B cell (primary cell): Measurements from ENCODE around the gene OR1A2. TPM values are rescaled to one million over a fixed set of nuclear protein-coding genes. Genes with fewer than 3 reads are reported as not detected.

Experiments
- ATAC-seq: fragments of 200-7000 bp; cut with Tn5 transposase; one replicate; pipeline ENCODE4 v1.10.0; 2021; ENCODE audit warnings: low read depth, mild to moderate bottlenecking, moderate number of reproducible peaks, moderate library complexity
- CTCF ChIA-PET: fragments of 350-600 bp; sonication (Branson Sonifier 250); formaldehyde crosslinking; loops from one replicate; lab custom pipeline; 2021; ENCODE audit warnings: antibody characterized with exemption, inconsistent platforms; lab: Charles Lee
- POLR2A ChIA-PET: fragments of 350-600 bp; sonication (Branson Sonifier 250); formaldehyde crosslinking; loops from one replicate; lab custom pipeline; 2021; ENCODE audit warnings: antibody characterized with exemption; lab: Charles Lee
- DNase-seq: peaks from one replicate; pipeline ENCODE4 v3.0.0; 2013
- H2AFZ ChIP-seq: 2 replicates; pipeline ENCODE4 v1.6.1; 2012; ENCODE audit warnings: mild to moderate bottlenecking, low read depth, low read length; ENCODE audit not compliant: insufficient read depth, poor library complexity, severe bottlenecking
- H3K27ac ChIP-seq, 2 donors: 1 replicate in 1 of 2; 2 replicates in 1 of 2; pipeline ENCODE4 v1.5.1; 2012 to 2013; ENCODE audit warnings: low read length in 2 of 2, mild to moderate bottlenecking in 2 of 2, moderate library complexity in 1 of 2
- H3K27me3 ChIP-seq, 4 experiments: fragments of 200-600 bp in 1 of 4; sonication (generic) in 1 of 4; replicated peaks in 1 of 4; 1 replicate in 2 of 4; 2 replicates in 2 of 4; pipeline versions ENCODE4 v1.6.1 to v1.7.0; 2013 to 2016; ENCODE audit warnings: low read length in 3 of 4, mild to moderate bottlenecking in 2 of 4, mixed read lengths in 1 of 4, moderate library complexity in 1 of 4; ENCODE audit not compliant: insufficient read depth in 4 of 4, control insufficient read depth in 3 of 4; ENCODE audit errors: control extremely low read depth in 1 of 4
- H3K36me3 ChIP-seq, 2 experiments: replicated peaks in 1 of 2; 1 replicate in 1 of 2; 2 replicates in 1 of 2; pipeline versions ENCODE4 v1.6.1 to v1.7.1; 2013; ENCODE audit warnings: low read length in 1 of 2; ENCODE audit not compliant: insufficient read depth in 2 of 2, control insufficient read depth in 1 of 2; ENCODE audit errors: control extremely low read depth in 1 of 2, extremely low read depth in 1 of 2
- H3K4me1 ChIP-seq, 2 donors: fragments of 200-600 bp in 1 of 2; sonication (generic) in 1 of 2; 1 replicate in 1 of 2; 2 replicates in 1 of 2; pipeline versions ENCODE4 v1.5.1 to v1.6.1; 2013 to 2017; ENCODE audit warnings: low read length in 2 of 2; ENCODE audit not compliant: control insufficient read depth in 2 of 2, insufficient read depth in 2 of 2
- H3K4me2 ChIP-seq: replicated peaks from 2 replicates; pipeline ENCODE3; 2012; ENCODE audit warnings: mild to moderate bottlenecking, low read depth, low read length; ENCODE audit not compliant: poor library complexity, severe bottlenecking
- H3K4me3 ChIP-seq, 5 experiments: fragments of 200-600 bp in 1 of 5; sonication (generic) in 1 of 5; 1 replicate in 3 of 5; 2 replicates in 2 of 5; pipeline versions ENCODE4 v1.5.1 to v1.7.0; 2011 to 2016; ENCODE audit warnings: low read length in 4 of 5, mild to moderate bottlenecking in 4 of 5, low read depth in 2 of 5, control low read depth in 1 of 5, moderate library complexity in 1 of 5; ENCODE audit not compliant: insufficient read depth in 1 of 5; ENCODE audit errors: control extremely low read depth in 1 of 5, extremely low read depth in 1 of 5
- H3K79me2 ChIP-seq: fragments of 200-600 bp; sonication (generic); one replicate; pipeline ENCODE4 v1.6.0; 2016; ENCODE audit warnings: low read length; ENCODE audit not compliant: control insufficient read depth, insufficient read depth
- H3K9ac ChIP-seq: fragments of 200-600 bp; sonication (generic); 2 replicates; pipeline ENCODE4 v1.6.1; 2017; ENCODE audit warnings: mild to moderate bottlenecking, low read length, moderate library complexity
- H3K9me3 ChIP-seq, 3 donors: one replicate each; pipeline versions ENCODE4 v1.6.1 to v1.7.1; 2013; ENCODE audit warnings: low read length in 2 of 3; ENCODE audit not compliant: control insufficient read depth in 2 of 3, insufficient read depth in 1 of 3; ENCODE audit errors: control extremely low read depth in 1 of 3
- H4K20me1 ChIP-seq: 2 replicates; pipeline ENCODE4 v1.6.0; 2012; ENCODE audit warnings: mild to moderate bottlenecking, low read length; ENCODE audit not compliant: insufficient read depth, control insufficient read depth, poor library complexity, severe bottlenecking
- H3K27ac Mint-ChIP-seq: one replicate; pipeline ENCODE4 v1.8.0; 2021; ENCODE audit warnings: mixed read lengths
- H3K27me3 Mint-ChIP-seq: one replicate; pipeline ENCODE4 v1.8.0; 2021; ENCODE audit warnings: mixed read lengths
- H3K4me1 Mint-ChIP-seq: one replicate; pipeline ENCODE4 v1.8.0; 2021; ENCODE audit warnings: mixed read lengths
- H3K4me3 Mint-ChIP-seq: one replicate; pipeline ENCODE4 v1.8.0; 2021; ENCODE audit warnings: mixed read lengths
- H3K9me3 Mint-ChIP-seq: one replicate; pipeline ENCODE4 v1.8.0; 2022; ENCODE audit warnings: mixed read lengths; ENCODE audit not compliant: insufficient read depth
- EZH2 ChIP-seq: IDR thresholded peaks from 2 replicates; pipeline ENCODE4 v1.6.1; 2012; ENCODE audit warnings: borderline replicate concordance, low read depth, mild to moderate bottlenecking, moderate library complexity, low read length; ENCODE audit not compliant: insufficient read depth, poor library complexity, severe bottlenecking
- WGBS: methylation state at CpG from one replicate; pipeline ENCODE4 v1.1.5; 2013; ENCODE audit warnings: missing lambda C conversion rate; ENCODE audit not compliant: insufficient coverage; 5-methylcytosine and 5-hydroxymethylcytosine counted together
- intact Hi-C: fragments of 100-400 bp; cut with micrococcal nuclease; formaldehyde crosslinking; loops from one replicate; pipeline ENCODE4 v1.10.0; 2022
- polyA plus RNA-seq: library from polyadenylated mRNA; depleted of rRNA; stranded (reverse); fragments of >200 nt; gene quantifications from 2 replicates; pipeline ENCODE4 v1.2.3, GENCODE V29; 2012
- total RNA-seq, 2 donors: library from RNA; stranded (reverse); fragments of 120-200 nt in 1 of 2; gene quantifications; 1 replicate in 1 of 2; 2 replicates in 1 of 2; pipeline versions ENCODE4 v1.2.3 to v1.2.4, GENCODE V29; 2013 to 2022
- TF ChIP-seq, protein P1 (sequence below): fragments of 200-600 bp; IDR thresholded peaks from one replicate; pipeline ENCODE4 v1.8.0; 2022; ENCODE audit warnings: antibody characterized with exemption, mild to moderate bottlenecking

The OR1A2 gene
- total and polyA plus RNA-seq, 2 donors (not counting 1 experiment from before 2014, with no cell fraction given) = not detected

DNA sequence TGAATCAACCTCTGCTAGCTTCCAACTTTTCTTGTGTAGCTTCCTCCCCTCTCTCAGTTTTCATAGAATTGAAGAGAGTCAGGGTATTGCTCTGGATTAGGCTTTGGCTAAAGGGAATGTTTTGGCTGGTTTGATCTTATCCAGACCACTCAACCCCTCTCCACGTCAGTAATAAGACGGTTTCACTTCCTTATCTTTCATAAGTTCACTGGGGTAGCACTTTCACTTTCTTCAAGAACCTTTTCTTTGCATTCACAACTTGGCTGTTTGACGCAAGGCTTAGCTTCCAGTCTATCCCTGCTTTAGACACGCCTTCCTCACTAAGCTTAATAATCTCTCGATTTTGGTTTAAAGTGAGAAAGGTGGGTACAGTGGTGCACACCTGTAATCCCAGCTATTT is 29.7 kb upstream of the OR1A2 start:
- H3K9ac ChIP-seq = peak overlapping the region; percentile 11
- peak overlapping the region; percentile 57 for H3K4me2 ChIP-seq
- H3K4me3 Mint-ChIP-seq = peak overlapping the region; percentile 40

DNA sequence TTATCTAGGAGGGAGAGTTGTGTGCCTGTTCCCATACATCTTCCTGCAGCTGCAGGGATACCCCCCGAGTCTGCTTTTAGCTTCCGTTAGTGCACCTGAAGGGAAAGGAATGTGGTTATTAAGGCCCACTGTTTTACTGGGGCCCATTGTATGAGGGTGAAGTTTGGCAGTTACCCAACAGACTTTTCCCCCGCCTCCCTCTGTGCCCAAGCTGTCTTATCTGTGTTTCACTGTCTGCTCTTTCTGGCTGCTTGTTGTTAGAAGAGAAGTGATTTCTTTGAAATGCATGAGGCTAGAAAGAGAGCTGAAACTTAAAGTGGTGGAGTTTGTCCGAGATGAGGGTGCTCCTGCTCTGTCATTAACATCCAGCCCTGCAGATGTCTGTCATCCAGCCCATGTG is 7.4 kb upstream of the OR1A2 start:
- Mint-ChIP-seq H3K9me3 (no peaks in the 10 kb centered on the region), H3K27me3 (peaks cover 15% of the 10 kb centered on the region), H3K4me3 (no peak overlapping the region), H3K4me1 (no peaks in the 10 kb centered on the region), H3K27ac (no peak overlapping the region)
- no peak overlapping the region for H2AFZ ChIP-seq
- ATAC-seq (no peak), DNase-seq (no peak)
- no peak overlapping the region for H3K27ac ChIP-seq
- H3K27me3 ChIP-seq = peaks cover 0 to 3% (median 0%) of the 10 kb centered on the region in 4 experiments
- no peaks in the 10 kb centered on the region for H3K9me3 ChIP-seq
- WGBS = 57% methylated on average over 1 of the region's 4 CpGs
- H4K20me1 ChIP-seq = no peaks in the 10 kb centered on the region
- TF ChIP-seq, protein P1, sequence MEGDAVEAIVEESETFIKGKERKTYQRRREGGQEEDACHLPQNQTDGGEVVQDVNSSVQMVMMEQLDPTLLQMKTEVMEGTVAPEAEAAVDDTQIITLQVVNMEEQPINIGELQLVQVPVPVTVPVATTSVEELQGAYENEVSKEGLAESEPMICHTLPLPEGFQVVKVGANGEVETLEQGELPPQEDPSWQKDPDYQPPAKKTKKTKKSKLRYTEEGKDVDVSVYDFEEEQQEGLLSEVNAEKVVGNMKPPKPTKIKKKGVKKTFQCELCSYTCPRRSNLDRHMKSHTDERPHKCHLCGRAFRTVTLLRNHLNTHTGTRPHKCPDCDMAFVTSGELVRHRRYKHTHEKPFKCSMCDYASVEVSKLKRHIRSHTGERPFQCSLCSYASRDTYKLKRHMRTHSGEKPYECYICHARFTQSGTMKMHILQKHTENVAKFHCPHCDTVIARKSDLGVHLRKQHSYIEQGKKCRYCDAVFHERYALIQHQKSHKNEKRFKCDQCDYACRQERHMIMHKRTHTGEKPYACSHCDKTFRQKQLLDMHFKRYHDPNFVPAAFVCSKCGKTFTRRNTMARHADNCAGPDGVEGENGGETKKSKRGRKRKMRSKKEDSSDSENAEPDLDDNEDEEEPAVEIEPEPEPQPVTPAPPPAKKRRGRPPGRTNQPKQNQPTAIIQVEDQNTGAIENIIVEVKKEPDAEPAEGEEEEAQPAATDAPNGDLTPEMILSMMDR = no peak
- TF ChIP-seq EZH2 = no peak
- no peaks in the 10 kb centered on the region for H3K79me2 ChIP-seq
- H3K4me3 ChIP-seq = no peak overlapping the region
- intact Hi-C loops = no loop called here
- no peaks in the 10 kb centered on the region for H3K36me3 ChIP-seq
- no peak overlapping the region for H3K9ac ChIP-seq
- H3K4me2 ChIP-seq = no peak overlapping the region
- ChIA-PET CTCF (interaction anchor here (0.5 to 1.1 kb wide), 2 partner anchors 126 to 903 kb away, joined by 3 to 6 read pairs; no protein-coding TSS in a partner anchor), POLR2A (no interaction called here)
- H3K4me1 ChIP-seq = no peaks in the 10 kb centered on the region

More for the DNA sequence above, 29.7 kb upstream of the OR1A2 start:
- H3K27me3 ChIP-seq = peaks cover 0 to 7% (median 1%) of the 10 kb centered on the region in 4 experiments
- TF ChIP-seq EZH2 = no peak
- TF ChIP-seq, protein P1 = no peak
- POLR2A ChIA-PET = no interaction called here
- H3K27me3 Mint-ChIP-seq = peaks cover 13% of the 10 kb centered on the region
- peak overlapping the region; percentile 5 for H2AFZ ChIP-seq
- H3K4me1 Mint-ChIP-seq = peaks cover 15% of the 10 kb centered on the region
- intact Hi-C loops = no loop called here
- peak overlapping the region; percentile 72 for H3K27ac Mint-ChIP-seq
- 0% methylated on average over 3 of the region's 5 CpGs for WGBS
- H3K79me2 ChIP-seq = no peaks in the 10 kb centered on the region
- H4K20me1 ChIP-seq = no peaks in the 10 kb centered on the region
- DNase-seq = peak; percentile 79
- H3K4me1 ChIP-seq = peaks cover 14 to 15% of the 10 kb centered on the region in 2 donors
- H3K9me3 ChIP-seq = peaks cover 0 to 17% (median 13%) of the 10 kb centered on the region in 3 donors
- H3K9me3 Mint-ChIP-seq = peaks cover 8% of the 10 kb centered on the region
- peak; percentile 89 for ATAC-seq
- H3K27ac ChIP-seq = peak overlapping the region; percentile 28 to 68
- CTCF ChIA-PET = no interaction called here
- no peaks in the 10 kb centered on the region for H3K36me3 ChIP-seq
- H3K4me3 ChIP-seq = peak overlapping the region in 1 of 5 experiments; percentile 43
